NT2/D1 (cell line): ENCODE results near the gene NUBP1.
"Not testable (repeated sequence)": the region's sequence is repeated elsewhere in the genome, so short reads cannot be mapped to it uniquely, and the experiment has no call there.

Experiments
- DNase-seq: peaks from one replicate; pipeline ENCODE4 v3.0.0-alpha.2; 2011; ENCODE audit warnings: low read depth, low spot score
- H3K27me3 ChIP-seq: 2 replicates; pipeline ENCODE4 v1.6.0; 2011; ENCODE audit warnings: mild to moderate bottlenecking; ENCODE audit not compliant: insufficient read length, insufficient read depth
- H3K36me3 ChIP-seq: 2 replicates; pipeline ENCODE4 v1.6.1; 2011; ENCODE audit warnings: mild to moderate bottlenecking, low read length, mixed read lengths; ENCODE audit not compliant: insufficient read depth, insufficient read length
- H3K4me1 ChIP-seq: 2 replicates; pipeline ENCODE4 v1.5.1; 2011; ENCODE audit not compliant: insufficient read depth, insufficient read length
- H3K4me3 ChIP-seq: 2 replicates; pipeline ENCODE4 v1.5.1; 2011; ENCODE audit warnings: low read depth; ENCODE audit not compliant: insufficient read length
- H3K9ac ChIP-seq: 2 replicates; pipeline ENCODE4 v1.6.0; 2011; ENCODE audit warnings: low read depth; ENCODE audit not compliant: insufficient read length
- H3K9me3 ChIP-seq: 2 replicates; pipeline ENCODE4 v1.5.1; 2011; ENCODE audit warnings: mild to moderate bottlenecking, low read length; ENCODE audit not compliant: insufficient read depth
- SUZ12 ChIP-seq: IDR thresholded peaks from 2 replicates; pipeline ENCODE4 v1.6.1; 2011; ENCODE audit not compliant: insufficient read length, insufficient read depth; ENCODE audit errors: extremely low read depth
- YY1 ChIP-seq: IDR thresholded peaks from 2 replicates; pipeline ENCODE4 v1.6.1; 2011; ENCODE audit not compliant: insufficient read length, insufficient read depth
- ZNF274 ChIP-seq: IDR thresholded peaks from 2 replicates; pipeline ENCODE4 v1.6.1; 2011; ENCODE audit warnings: mild to moderate bottlenecking, low read depth, low read length

The NUBP1 gene

GRCh38 chr16:10765772-10766171 is 22.1 kb downstream of the NUBP1 start:
- Histone ChIP-seq H3K9me3 (no peaks in the 10 kb centered on the region), H3K36me3 (peaks cover 81% of the 10 kb centered on the region), H3K4me3 (no peak overlapping the region), H3K9ac (no peak overlapping the region), H3K27me3 (no peaks in the 10 kb centered on the region), H3K4me1 (peaks cover 8% of the 10 kb centered on the region)
- no peak for DNase-seq
- TF ChIP-seq ZNF274 = no peak
- TF ChIP-seq SUZ12 = no peak
- no peak for TF ChIP-seq YY1

- H3K4me1 ChIP-seq = peaks cover 7% of the 10 kb centered on the region
- peaks cover 68% of the 10 kb centered on the region for H3K36me3 ChIP-seq
- no peaks in the 10 kb centered on the region for H3K9me3 ChIP-seq
- no peak overlapping the region for H3K4me3 ChIP-seq
- no peaks in the 10 kb centered on the region for H3K27me3 ChIP-seq
- no peak for DNase-seq
- TF ChIP-seq ZNF274 (no peak), YY1 (no peak), SUZ12 (no peak)
- no peak overlapping the region for H3K9ac ChIP-seq
Measured at GRCh38 chr16:10767127-10767526, 23.5 kb downstream of the NUBP1 start.

- no peak for TF ChIP-seq YY1
- TF ChIP-seq SUZ12 = no peak
- no peak for TF ChIP-seq ZNF274
- no peak for DNase-seq
- Histone ChIP-seq H3K36me3 (peaks cover 47% of the 10 kb centered on the region), H3K27me3 (no peaks in the 10 kb centered on the region), H3K4me3 (no peak overlapping the region), H3K9me3 (no peaks in the 10 kb centered on the region), H3K9ac (no peak overlapping the region), H3K4me1 (peaks cover 3% of the 10 kb centered on the region)
Measured at GRCh38 chr16:10769381-10769780, 25.7 kb downstream of the NUBP1 start.

GRCh38 chr16:10770907-10771306 is 27.3 kb downstream of the NUBP1 start:
- Histone ChIP-seq H3K9me3 (no peaks in the 10 kb centered on the region), H3K9ac (no peak overlapping the region), H3K4me3 (no peak overlapping the region), H3K36me3 (peaks cover 34% of the 10 kb centered on the region), H3K27me3 (no peaks in the 10 kb centered on the region), H3K4me1 (peaks cover 3% of the 10 kb centered on the region)
- no peak for TF ChIP-seq SUZ12
- TF ChIP-seq YY1 = no peak
- no peak for TF ChIP-seq ZNF274
- no peak for DNase-seq

GRCh38 chr16:10776280-10776679 is 32.6 kb downstream of the NUBP1 start:
- H3K9me3 ChIP-seq = no peaks in the 10 kb centered on the region
- TF ChIP-seq ZNF274 (no peak), YY1 (no peak), SUZ12 (no peak)
- no peak overlapping the region for H3K4me3 ChIP-seq
- DNase-seq = no peak
- H3K9ac ChIP-seq = no peak overlapping the region
- peaks cover 3% of the 10 kb centered on the region for H3K4me1 ChIP-seq
- H3K36me3 ChIP-seq = no peaks in the 10 kb centered on the region
- H3K27me3 ChIP-seq = no peaks in the 10 kb centered on the region

- not testable (repeated sequence) for H3K9ac ChIP-seq, H3K9me3 ChIP-seq, H3K4me3 ChIP-seq, H3K27me3 ChIP-seq, H3K4me1 ChIP-seq, DNase-seq, H3K36me3 ChIP-seq
Measured at GRCh38 chr16:10776923-10777322, 33.3 kb downstream of the NUBP1 start.

GRCh38 chr16:10777356-10777755 is 33.7 kb downstream of the NUBP1 start:
- Histone ChIP-seq H3K9me3 (no peaks in the 10 kb centered on the region; the same call in 1 of the 2 replicates), H3K4me1 (peaks cover 3% of the 10 kb centered on the region), H3K36me3 (no peaks in the 10 kb centered on the region), H3K9ac (no peak overlapping the region), H3K4me3 (no peak overlapping the region), H3K27me3 (no peaks in the 10 kb centered on the region)
- TF ChIP-seq YY1 (no peak), ZNF274 (no peak), SUZ12 (no peak)
- DNase-seq = no peak

- not testable (repeated sequence) for H3K9me3 ChIP-seq, H3K27me3 ChIP-seq, H3K4me3 ChIP-seq, H3K36me3 ChIP-seq, H3K9ac ChIP-seq, DNase-seq, H3K4me1 ChIP-seq
Measured at GRCh38 chr16:10779908-10780307, 36.3 kb downstream of the NUBP1 start.
